H9 (cell line): ENCODE measurements around the gene IMP3. TPM values are rescaled to one million over a fixed set of nuclear protein-coding genes. Genes with fewer than 3 reads are reported as not detected.

Source experiments
- DNase-seq: peaks from one replicate; pipeline ENCODE4 v3.0.0-alpha.2; 2017
- H2AFZ ChIP-seq: one replicate; pipeline ENCODE4 v1.6.1; 2013; ENCODE audit warnings: mild to moderate bottlenecking, low read length, control low read depth, moderate library complexity
- H2AK5ac ChIP-seq: 2 replicates; pipeline ENCODE4 v1.6.1; 2013; ENCODE audit warnings: low read length, control low read depth, mixed read lengths; ENCODE audit not compliant: insufficient read length
- H2BK120ac ChIP-seq: one replicate; pipeline ENCODE4 v1.6.1; 2013; ENCODE audit warnings: low read depth, mild to moderate bottlenecking, low read length, control low read depth, inconsistent platforms; ENCODE audit not compliant: poor library complexity, severe bottlenecking
- H2BK12ac ChIP-seq: 2 replicates; pipeline ENCODE4 v1.6.1; 2013; ENCODE audit warnings: low read length, control low read depth, mixed read lengths, low read depth; ENCODE audit not compliant: insufficient read length
- H2BK15ac ChIP-seq: 2 replicates; pipeline ENCODE4 v1.6.1; 2013; ENCODE audit warnings: low read depth, low read length, control low read depth
- H2BK20ac ChIP-seq: one replicate; pipeline ENCODE4 v1.6.1; 2013; ENCODE audit warnings: low read depth, mild to moderate bottlenecking, low read length, control low read depth, inconsistent platforms; ENCODE audit not compliant: poor library complexity, severe bottlenecking
- H2BK5ac ChIP-seq: 2 replicates; pipeline ENCODE4 v1.6.1; 2013; ENCODE audit warnings: low read length, control low read depth, mixed read lengths; ENCODE audit not compliant: insufficient read length
- H3K14ac ChIP-seq: 2 replicates; pipeline ENCODE4 v1.6.1; 2013; ENCODE audit warnings: low read length, control low read depth; ENCODE audit not compliant: insufficient read depth
- H3K18ac ChIP-seq: 2 replicates; pipeline ENCODE4 v1.6.1; 2013; ENCODE audit warnings: low read depth, mild to moderate bottlenecking, mixed read lengths, low read length, control low read depth; ENCODE audit not compliant: insufficient read length
- H3K23ac ChIP-seq: 2 replicates; pipeline ENCODE4 v1.6.1; 2013; ENCODE audit warnings: low read length, control low read depth, mixed read lengths, low read depth; ENCODE audit not compliant: insufficient read length
- H3K23me2 ChIP-seq: 2 replicates; pipeline ENCODE4 v1.6.1; 2013; ENCODE audit warnings: low read depth, mild to moderate bottlenecking, mixed read lengths, low read length, control low read depth; ENCODE audit not compliant: insufficient read length, poor library complexity, severe bottlenecking
- H3K27ac ChIP-seq: 2 replicates; pipeline ENCODE4 v1.5.1; 2013; ENCODE audit warnings: low read length, control low read depth, mixed read lengths, low read depth; ENCODE audit not compliant: insufficient read length
- H3K27me3 ChIP-seq: 2 replicates; pipeline ENCODE4 v1.6.1; 2013; ENCODE audit warnings: low read length, control low read depth, inconsistent platforms; ENCODE audit not compliant: insufficient read depth
- H3K4ac ChIP-seq: 2 replicates; pipeline ENCODE4 v1.6.1; 2013; ENCODE audit warnings: low read depth, mild to moderate bottlenecking, control low read depth, inconsistent platforms, low read length, moderate library complexity
- H3K4me1 ChIP-seq: 2 replicates; pipeline ENCODE4 v1.6.1; 2013; ENCODE audit warnings: low read length, control low read depth, inconsistent platforms; ENCODE audit not compliant: insufficient read depth
- H3K4me2 ChIP-seq: 2 replicates; pipeline ENCODE4 v1.6.1; 2013; ENCODE audit warnings: low read length, control low read depth, mixed read lengths; ENCODE audit not compliant: insufficient read length, insufficient read depth
- H3K56ac ChIP-seq: 2 replicates; pipeline ENCODE4 v1.6.1; 2013; ENCODE audit warnings: low read depth, mild to moderate bottlenecking, mixed read lengths, low read length, control low read depth; ENCODE audit not compliant: insufficient read length
- H3K79me1 ChIP-seq: 2 replicates; pipeline ENCODE4 v1.6.1; 2013; ENCODE audit warnings: low read depth, mild to moderate bottlenecking, moderate library complexity, low read length, control low read depth, inconsistent platforms; ENCODE audit not compliant: insufficient read depth, poor library complexity, severe bottlenecking
- H3K79me2 ChIP-seq: 2 replicates; pipeline ENCODE4 v1.6.1; 2013; ENCODE audit warnings: low read length, control low read depth, inconsistent platforms; ENCODE audit not compliant: insufficient read depth
- H3K9ac ChIP-seq: 2 replicates; pipeline ENCODE4 v1.6.1; 2013; ENCODE audit warnings: low read length, control low read depth, mixed read lengths; ENCODE audit not compliant: insufficient read length; ENCODE audit errors: extremely low read depth
- H3K9me3 ChIP-seq: one replicate; pipeline ENCODE4 v1.6.1; 2013; ENCODE audit warnings: low read depth, low read length, inconsistent platforms; ENCODE audit not compliant: control insufficient read depth
- H3T11ph ChIP-seq: one replicate; pipeline ENCODE4 v1.6.1; 2013; ENCODE audit warnings: mild to moderate bottlenecking, low read length, control low read depth, inconsistent platforms
- H4K20me1 ChIP-seq: one replicate; pipeline ENCODE4 v1.6.1; 2013; ENCODE audit not compliant: control insufficient read depth, insufficient read length, insufficient read depth
- H4K5ac ChIP-seq: 2 replicates; pipeline ENCODE4 v1.6.1; 2013; ENCODE audit warnings: low read depth, mild to moderate bottlenecking, mixed read lengths, low read length, control low read depth; ENCODE audit not compliant: insufficient read length
- H4K8ac ChIP-seq: replicated peaks from 2 replicates; pipeline ENCODE4 v1.6.1; 2013; ENCODE audit warnings: low read length, control low read depth, mixed read lengths, low read depth; ENCODE audit not compliant: insufficient read length
- H4K91ac ChIP-seq: 2 replicates; pipeline ENCODE4 v1.6.1; 2013; ENCODE audit warnings: low read depth, mild to moderate bottlenecking, moderate library complexity, mixed read lengths, low read length, control low read depth; ENCODE audit not compliant: insufficient read length
- H3K27ac Mint-ChIP-seq, 3 experiments: 2 replicates in 2 of 3; 3 replicates in 1 of 3; pipeline ENCODE4 v1.8.0; 2020 to 2021; ENCODE audit warnings: mixed read lengths in 3 of 3, mild to moderate bottlenecking in 1 of 3, moderate library complexity in 1 of 3
- H3K27me3 Mint-ChIP-seq: 2 replicates; pipeline ENCODE4 v1.8.0; 2021; ENCODE audit warnings: low read depth, mild to moderate bottlenecking, moderate library complexity, mixed read lengths
- H3K36me3 Mint-ChIP-seq, 3 experiments: 2 replicates in 2 of 3; 3 replicates in 1 of 3; pipeline ENCODE4 v1.8.0; 2020 to 2021; ENCODE audit warnings: low read depth in 3 of 3, mixed read lengths in 3 of 3; ENCODE audit not compliant: insufficient read depth in 1 of 3
- H3K4me1 Mint-ChIP-seq, 2 experiments: 2 replicates each; pipeline ENCODE4 v1.8.0; 2020; ENCODE audit warnings: mixed read lengths in 2 of 2
- H3K4me3 Mint-ChIP-seq, 2 experiments: 2 replicates in 1 of 2; 3 replicates in 1 of 2; pipeline ENCODE4 v1.8.0; 2020 to 2021; ENCODE audit warnings: mild to moderate bottlenecking in 2 of 2, mixed read lengths in 2 of 2, moderate library complexity in 1 of 2
- H3K9me3 Mint-ChIP-seq, 2 experiments: 2 replicates in 1 of 2; 3 replicates in 1 of 2; pipeline ENCODE4 v1.8.0; 2020; ENCODE audit warnings: mild to moderate bottlenecking in 2 of 2, mixed read lengths in 2 of 2, moderate library complexity in 1 of 2
- CTCF ChIP-seq: fragments of 200-600 bp; sonication (generic); conservative IDR thresholded peaks from 3 replicates; pipeline ENCODE4 v1.8.0; 2021; ENCODE audit warnings: antibody characterized with exemption, mild to moderate bottlenecking
- whole genome bisulfite sequencing: extraction: QIAGEN DNeasy Blood & Tissue Kit; methylation state at CpG from one replicate; pipeline ENCODE4 v1.1.7; 2013; ENCODE audit warnings: missing lambda C conversion rate, low lambda C conversion rate, mixed read lengths; ENCODE audit not compliant: insufficient read length; ENCODE audit errors: extremely low coverage; 5-methylcytosine and 5-hydroxymethylcytosine counted together
- total RNA-seq: library from RNA; stranded (reverse); gene quantifications from 2 replicates; pipeline ENCODE4 v1.2.1, GENCODE V29; 2021

The IMP3 gene
- total RNA-seq, 1 experiment from 2014 or later = 97.9 TPM

GRCh38 chr15:75663931-75664421 is 24.0 kb upstream of the IMP3 start:
- Histone ChIP-seq H2AK5ac (no peak overlapping the region), H3K23me2 (no peaks in the 10 kb centered on the region), H3K56ac (no peak overlapping the region), H4K20me1 (no peaks in the 10 kb centered on the region), H3K14ac (no peak overlapping the region), H3K18ac (no peak overlapping the region), H2BK12ac (no peak overlapping the region), H2BK20ac (no peak overlapping the region), H4K91ac (no peak overlapping the region), H3K4ac (no peak overlapping the region), H3K9me3 (no peaks in the 10 kb centered on the region), H3K9ac (no peak overlapping the region), H2BK5ac (no peak overlapping the region), H3K4me2 (no peak overlapping the region), H3T11ph (no peak overlapping the region), H4K8ac (no peak overlapping the region), H3K79me2 (no peaks in the 10 kb centered on the region), H3K79me1 (no peaks in the 10 kb centered on the region), H3K4me1 (0 out of 2 replicates have a peak, but pooled peaks cover 2% of the 10 kb centered on the region), H2AFZ (no peak overlapping the region), H3K23ac (no peak overlapping the region), H3K27ac (no peak overlapping the region), H3K27me3 (no peaks in the 10 kb centered on the region), H2BK120ac (no peak overlapping the region), H2BK15ac (no peak overlapping the region), H4K5ac (no peak overlapping the region)
- peaks cover 3 to 11% (median 4%) of the 10 kb centered on the region in 3 experiments; a peak in 6 of 7 replicates for H3K36me3 Mint-ChIP-seq
- peak overlapping the region in 2 of 3 experiments; percentile 27 to 50; a peak in 4 of 7 replicates for H3K27ac Mint-ChIP-seq
- DNase-seq = no peak
- peaks cover 1% of the 10 kb centered on the region; the same call in 1 of the 2 replicates for H3K27me3 Mint-ChIP-seq
- no CpG with 5 or more reads among the region's 11 CpGs for WGBS
- peaks cover 0 to 8% of the 10 kb centered on the region in 2 experiments; a peak in 1 of 4 replicates for H3K4me1 Mint-ChIP-seq
- no peaks in the 10 kb centered on the region for H3K9me3 Mint-ChIP-seq
- H3K4me3 Mint-ChIP-seq = no peak overlapping the region; a peak in 1 of 5 replicates
- no peak for TF ChIP-seq CTCF
